ENCODE data around the gene PSMD1.
"Not testable (repeated sequence)": the region's sequence is repeated elsewhere in the genome, so short reads cannot be mapped to it uniquely, and the experiment has no call there.

Gene PSMD1

DNA sequence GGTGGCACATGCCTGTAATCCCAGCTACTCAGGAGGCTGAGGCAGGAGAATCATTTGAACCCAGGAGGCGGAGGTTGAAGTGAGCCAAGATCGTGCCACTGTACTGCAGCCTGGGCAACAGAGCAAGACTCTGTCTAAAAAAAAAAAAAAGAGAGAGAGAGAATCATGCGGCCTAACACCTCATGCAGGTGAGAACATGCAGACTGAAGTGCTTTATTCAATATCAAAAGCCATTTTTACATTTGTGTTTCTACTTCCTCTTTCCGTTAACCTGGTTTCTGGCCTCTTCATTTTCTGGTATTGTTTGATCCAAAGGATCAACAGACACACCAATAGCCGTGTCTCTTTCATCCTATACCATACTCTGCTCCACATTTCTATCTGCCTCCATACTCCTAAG, 122.1 kb downstream of the PSMD1 start:
- not testable (repeated sequence) for H3K9ac ChIP-seq (ENCODE audit: low read depth, low read length); H3K27ac ChIP-seq (ENCODE audit: low read depth, low read length); H3K4me1 ChIP-seq (ENCODE audit: insufficient read depth, low read length); H3K9me3 ChIP-seq (ENCODE audit: insufficient read depth, low read depth, low read length); H3K27me3 ChIP-seq (ENCODE audit: insufficient read depth, low read length); H3K4me3 ChIP-seq (ENCODE audit: low read length)
- H3K36me3 ChIP-seq (ENCODE audit: insufficient read depth, low read length): peaks cover 14% of the 10 kb centered on the region; the same call in 1 of the 2 replicates
- 96% methylated on average over 5 of the region's 5 CpGs for WGBS

- no peaks in the 10 kb centered on the region for H3K9me3 ChIP-seq (ENCODE audit: insufficient read depth, low read depth, low read length)
- no peak overlapping the region for H3K4me3 ChIP-seq (ENCODE audit: low read length)
- WGBS: 79% methylated on average over 12 of the region's 12 CpGs
- H3K36me3 ChIP-seq (ENCODE audit: insufficient read depth, low read length): no peaks in the 10 kb centered on the region
- H3K9ac ChIP-seq (ENCODE audit: low read depth, low read length): no peak overlapping the region
- H3K4me1 ChIP-seq (ENCODE audit: insufficient read depth, low read length): peaks cover 10% of the 10 kb centered on the region
- H3K27ac ChIP-seq (ENCODE audit: low read depth, low read length): no peak overlapping the region
- H3K27me3 ChIP-seq (ENCODE audit: insufficient read depth, low read length): no peaks in the 10 kb centered on the region
Observed at GRCh38 chr2:231181860-231182512, 125.3 kb downstream of the PSMD1 start.

DNA sequence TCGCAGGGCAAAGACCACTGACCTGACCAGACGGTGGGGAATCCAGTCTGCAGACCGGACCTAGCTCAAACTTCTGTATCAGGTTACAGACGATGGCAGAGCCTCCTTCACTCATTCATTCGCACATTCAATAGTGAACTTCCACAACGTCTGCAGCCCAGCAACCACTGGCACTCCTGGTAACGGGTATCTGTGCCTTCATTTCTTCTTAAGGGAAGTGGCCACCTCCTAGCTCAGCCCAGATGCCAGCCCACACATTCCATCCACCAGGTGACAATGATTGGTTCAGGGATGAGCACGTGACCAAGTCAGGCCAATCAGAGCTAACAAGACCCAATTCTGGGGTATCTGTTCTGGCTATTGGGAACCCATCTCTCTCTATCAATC, 125.8 kb downstream of the PSMD1 start:
- 86% methylated on average over 8 of the region's 8 CpGs for WGBS
- peaks cover 10% of the 10 kb centered on the region for H3K4me1 ChIP-seq (ENCODE audit: insufficient read depth, low read length)

GRCh38 chr2:231183851-231184250, 127.2 kb downstream of the PSMD1 start:
- Histone ChIP-seq H3K4me3 (ENCODE audit: low read length) (no peak overlapping the region), H3K9me3 (ENCODE audit: insufficient read depth, low read depth, low read length) (no peaks in the 10 kb centered on the region), H3K27me3 (ENCODE audit: insufficient read depth, low read length) (no peaks in the 10 kb centered on the region), H3K9ac (ENCODE audit: low read depth, low read length) (no peak overlapping the region), H3K27ac (ENCODE audit: low read depth, low read length) (no peak overlapping the region), H3K36me3 (ENCODE audit: insufficient read depth, low read length) (no peaks in the 10 kb centered on the region), H3K4me1 (ENCODE audit: insufficient read depth, low read length) (peaks cover 10% of the 10 kb centered on the region)
- 93% methylated on average over 8 of the region's 8 CpGs for WGBS

More for the DNA sequence above, 125.8 kb downstream of the PSMD1 start:
- H3K4me3 ChIP-seq (ENCODE audit: low read length): no peak overlapping the region
- no peak overlapping the region for H3K27ac ChIP-seq (ENCODE audit: low read depth, low read length)
- H3K27me3 ChIP-seq (ENCODE audit: insufficient read depth, low read length): no peaks in the 10 kb centered on the region
- H3K9me3 ChIP-seq (ENCODE audit: insufficient read depth, low read depth, low read length): no peaks in the 10 kb centered on the region
- no peak overlapping the region for H3K9ac ChIP-seq (ENCODE audit: low read depth, low read length)
- H3K36me3 ChIP-seq (ENCODE audit: insufficient read depth, low read length): no peaks in the 10 kb centered on the region

DNA sequence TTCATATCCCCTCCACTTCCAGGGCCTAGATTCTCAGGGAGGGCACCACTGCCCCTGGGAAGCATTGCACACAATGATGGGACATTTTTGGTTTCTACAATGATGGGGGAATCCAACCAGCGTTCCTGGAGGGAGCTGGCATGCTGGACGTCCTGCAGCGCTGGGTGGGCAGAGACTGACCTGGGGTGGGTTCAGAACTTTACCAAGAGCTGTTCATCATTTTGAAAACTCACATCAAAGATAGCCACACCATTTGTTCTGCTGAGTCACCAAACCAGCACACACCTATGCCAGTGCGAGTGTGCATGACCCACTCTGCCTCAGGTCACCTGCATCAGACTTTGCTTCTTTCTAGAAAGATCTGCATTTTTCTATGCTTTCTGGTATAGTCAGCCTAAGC, 127.7 kb downstream of the PSMD1 start:
- Histone ChIP-seq H3K4me3 (ENCODE audit: low read length) (no peak overlapping the region), H3K36me3 (ENCODE audit: insufficient read depth, low read length) (no peaks in the 10 kb centered on the region), H3K9ac (ENCODE audit: low read depth, low read length) (no peak overlapping the region), H3K27me3 (ENCODE audit: insufficient read depth, low read length) (no peaks in the 10 kb centered on the region), H3K9me3 (ENCODE audit: insufficient read depth, low read depth, low read length) (no peaks in the 10 kb centered on the region), H3K27ac (ENCODE audit: low read depth, low read length) (no peak overlapping the region), H3K4me1 (ENCODE audit: insufficient read depth, low read length) (peaks cover 10% of the 10 kb centered on the region)
- WGBS: over 99% methylated on average over 4 of the region's 4 CpGs

DNA sequence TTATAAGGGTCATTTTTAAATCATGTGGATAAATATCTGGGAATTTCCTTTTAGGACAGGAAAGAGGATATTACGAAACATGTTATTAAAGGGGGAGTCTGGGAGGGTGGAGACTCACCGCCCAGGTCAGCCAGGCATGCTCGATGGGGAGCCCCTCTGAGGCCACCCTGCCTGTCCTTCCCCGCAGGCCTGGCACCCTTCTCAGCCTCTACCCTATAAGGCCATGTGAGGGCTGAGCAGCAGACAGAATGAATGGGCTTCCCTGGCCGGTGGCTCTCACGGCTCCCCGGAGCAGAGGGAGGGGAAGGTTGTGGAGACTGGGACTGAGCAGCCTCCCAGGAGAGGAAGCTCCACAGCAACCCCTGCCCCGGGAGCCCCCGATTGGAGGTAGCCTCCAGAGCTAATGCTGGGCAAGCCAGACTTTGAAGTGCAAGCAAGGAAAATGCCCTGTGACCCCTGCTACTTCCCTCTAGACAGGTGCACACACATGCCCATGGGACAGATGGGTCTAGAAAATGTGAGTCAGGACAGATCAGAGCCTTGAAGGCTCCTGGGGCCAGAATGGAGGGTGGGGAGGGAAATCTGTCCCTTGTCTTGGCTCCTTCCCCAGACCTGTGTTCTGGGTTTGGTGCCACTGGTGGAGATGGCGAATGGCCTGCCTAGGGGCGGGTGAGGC, 128.5 kb downstream of the PSMD1 start:
- Histone ChIP-seq H3K9me3 (ENCODE audit: insufficient read depth, low read depth, low read length) (no peaks in the 10 kb centered on the region), H3K4me3 (ENCODE audit: low read length) (no peak overlapping the region), H3K9ac (ENCODE audit: low read depth, low read length) (no peak overlapping the region), H3K27me3 (ENCODE audit: insufficient read depth, low read length) (no peaks in the 10 kb centered on the region), H3K4me1 (ENCODE audit: insufficient read depth, low read length) (peaks cover 7% of the 10 kb centered on the region), H3K36me3 (ENCODE audit: insufficient read depth, low read length) (no peaks in the 10 kb centered on the region), H3K27ac (ENCODE audit: low read depth, low read length) (no peak overlapping the region)
- WGBS: 93% methylated on average over 11 of the region's 11 CpGs

- H3K27me3 ChIP-seq (ENCODE audit: insufficient read depth, low read length): no peaks in the 10 kb centered on the region
- H3K9ac ChIP-seq (ENCODE audit: low read depth, low read length): no peak overlapping the region
- H3K36me3 ChIP-seq (ENCODE audit: insufficient read depth, low read length): no peaks in the 10 kb centered on the region
- peaks cover 10% of the 10 kb centered on the region; the same call in 1 of the 2 replicates for H3K4me1 ChIP-seq (ENCODE audit: insufficient read depth, low read length)
- no peaks in the 10 kb centered on the region for H3K9me3 ChIP-seq (ENCODE audit: insufficient read depth, low read depth, low read length)
- H3K27ac ChIP-seq (ENCODE audit: low read depth, low read length): no peak overlapping the region
- 92% methylated on average over 4 of the region's 4 CpGs for WGBS
- no peak overlapping the region for H3K4me3 ChIP-seq (ENCODE audit: low read length)
Observed at GRCh38 chr2:231185886-231186285, 129.2 kb downstream of the PSMD1 start.

DNA sequence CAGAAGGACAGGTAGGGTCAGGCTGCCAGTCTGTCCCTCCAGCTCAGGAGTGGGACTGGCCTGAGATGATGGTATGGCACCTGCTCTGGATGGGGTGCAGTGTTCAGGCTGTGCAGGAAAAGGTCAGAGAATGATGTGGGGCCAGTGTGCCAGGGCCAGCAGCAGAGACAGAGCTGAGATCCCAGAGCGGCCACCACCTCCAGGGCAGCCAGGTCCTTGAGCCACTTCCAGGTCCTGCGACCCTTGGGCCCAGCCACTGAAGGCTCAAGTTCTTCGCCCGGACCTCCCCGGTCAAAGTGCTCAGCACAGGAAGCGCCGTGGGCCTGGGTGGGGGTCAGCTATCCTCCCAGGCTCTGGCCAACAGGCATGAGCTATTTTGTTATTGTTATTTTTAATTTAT, 129.7 kb downstream of the PSMD1 start:
- H3K27ac ChIP-seq (ENCODE audit: low read depth, low read length): no peak overlapping the region
- H3K36me3 ChIP-seq (ENCODE audit: insufficient read depth, low read length): no peaks in the 10 kb centered on the region
- H3K4me1 ChIP-seq (ENCODE audit: insufficient read depth, low read length): peaks cover 10% of the 10 kb centered on the region; the same call in 1 of the 2 replicates
- H3K4me3 ChIP-seq (ENCODE audit: low read length): no peak overlapping the region
- WGBS: 94% methylated on average over 7 of the region's 7 CpGs
- H3K27me3 ChIP-seq (ENCODE audit: insufficient read depth, low read length): no peaks in the 10 kb centered on the region
- H3K9me3 ChIP-seq (ENCODE audit: insufficient read depth, low read depth, low read length): no peaks in the 10 kb centered on the region
- no peak overlapping the region for H3K9ac ChIP-seq (ENCODE audit: low read depth, low read length)

GRCh38 chr2:231187736-231188505, 131.3 kb downstream of the PSMD1 start:
- no peaks in the 10 kb centered on the region for H3K9me3 ChIP-seq (ENCODE audit: insufficient read depth, low read depth, low read length)
- no peaks in the 10 kb centered on the region for H3K27me3 ChIP-seq (ENCODE audit: insufficient read depth, low read length)
- 91% methylated on average over 18 of the region's 18 CpGs for WGBS
- no peaks in the 10 kb centered on the region for H3K36me3 ChIP-seq (ENCODE audit: insufficient read depth, low read length)
- H3K27ac ChIP-seq (ENCODE audit: low read depth, low read length): no peak overlapping the region
- H3K4me1 ChIP-seq (ENCODE audit: insufficient read depth, low read length): peaks cover 15% of the 10 kb centered on the region
- H3K4me3 ChIP-seq (ENCODE audit: low read length): no peak overlapping the region
- H3K9ac ChIP-seq (ENCODE audit: low read depth, low read length): no peak overlapping the region

GRCh38 chr2:231188506-231189170, 132.0 kb downstream of the PSMD1 start:
- Histone ChIP-seq H3K4me1 (ENCODE audit: insufficient read depth, low read length) (peaks cover 15% of the 10 kb centered on the region), H3K36me3 (ENCODE audit: insufficient read depth, low read length) (no peaks in the 10 kb centered on the region), H3K27ac (ENCODE audit: low read depth, low read length) (no peak overlapping the region), H3K4me3 (ENCODE audit: low read length) (no peak overlapping the region), H3K9me3 (ENCODE audit: insufficient read depth, low read depth, low read length) (no peaks in the 10 kb centered on the region), H3K27me3 (ENCODE audit: insufficient read depth, low read length) (no peaks in the 10 kb centered on the region), H3K9ac (ENCODE audit: low read depth, low read length) (no peak overlapping the region)
- WGBS: 93% methylated on average over 6 of the region's 6 CpGs

GRCh38 chr2:231189171-231189530, 132.5 kb downstream of the PSMD1 start:
- no peak overlapping the region for H3K9ac ChIP-seq (ENCODE audit: low read depth, low read length)
- no peaks in the 10 kb centered on the region for H3K9me3 ChIP-seq (ENCODE audit: insufficient read depth, low read depth, low read length)
- H3K4me1 ChIP-seq (ENCODE audit: insufficient read depth, low read length): peaks cover 15% of the 10 kb centered on the region
- H3K27ac ChIP-seq (ENCODE audit: low read depth, low read length): no peak overlapping the region
- no peaks in the 10 kb centered on the region for H3K36me3 ChIP-seq (ENCODE audit: insufficient read depth, low read length)
- no peaks in the 10 kb centered on the region for H3K27me3 ChIP-seq (ENCODE audit: insufficient read depth, low read length)
- 93% methylated on average over 8 of the region's 8 CpGs for WGBS
- no peak overlapping the region for H3K4me3 ChIP-seq (ENCODE audit: low read length)

All from HUES64 (cell line).